AML-193 (cell line): ENCODE measurements around the gene POLN.
"Not testable (repeated sequence)": the region's sequence is repeated elsewhere in the genome, so short reads cannot be mapped to it uniquely, and the experiment has no call there.

Experiments
- DNase-seq, 2 experiments: peaks; one replicate each; lab custom pipeline; 2025; lab: John Stamatoyannopoulos, UW

The POLN gene

DNA sequence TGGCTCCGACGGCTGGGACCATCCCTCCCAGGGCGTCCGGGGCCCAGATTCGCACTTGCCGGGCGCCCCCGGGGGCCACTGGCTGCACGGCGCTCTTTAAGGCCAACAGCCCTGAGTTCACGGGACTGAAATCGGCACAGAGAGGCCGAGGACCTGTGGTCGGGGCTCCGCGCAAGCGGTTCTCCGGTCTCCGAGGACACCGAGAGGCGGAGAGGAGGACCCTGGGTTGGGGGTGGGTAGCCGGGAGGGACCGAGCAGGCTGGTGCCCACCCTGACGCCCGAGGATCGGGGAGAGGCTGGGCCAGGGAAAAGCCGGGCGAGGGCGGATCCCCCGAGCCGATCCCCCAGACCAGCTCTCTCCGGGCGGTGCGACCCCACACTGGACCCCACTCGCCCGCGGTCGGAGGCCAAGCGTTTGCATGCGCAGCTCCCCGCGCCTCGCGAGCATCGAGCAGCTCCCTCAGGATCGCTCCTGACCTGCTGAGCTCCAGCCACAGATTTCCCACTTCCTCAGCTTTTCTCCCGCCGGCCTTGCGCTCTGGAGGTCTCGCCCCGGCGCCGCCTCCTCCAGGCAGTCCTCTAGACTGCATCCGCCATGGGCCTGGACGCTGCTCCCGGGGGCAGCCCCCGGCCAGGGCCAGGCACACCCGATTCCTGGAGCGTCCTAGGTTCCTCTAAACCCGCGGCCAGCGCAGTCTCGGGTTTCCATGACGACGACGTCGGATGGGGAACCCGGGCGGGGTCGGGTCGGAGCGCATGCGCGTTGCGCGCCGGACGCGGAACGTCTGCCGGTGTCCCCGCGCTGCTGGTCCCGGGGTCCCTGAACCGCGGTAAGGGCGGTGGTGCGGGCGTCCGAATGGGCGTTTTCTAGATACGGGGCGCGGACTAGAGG, 200.4 kb downstream of the POLN start:
- DNase-seq, result peak; percentile 59 to 73

- DNase-seq, result no peak
These were observed 201.3 kb downstream of the POLN start for GRCh38 chr4:2040391-2041238.

GRCh38 chr4:2036866-2037265, 205.1 kb downstream of the POLN start:
- DNase-seq, result no peak

GRCh38 chr4:2036327-2036726, 205.6 kb downstream of the POLN start:
- DNase-seq, result no peak

GRCh38 chr4:2031161-2031560, 210.8 kb downstream of the POLN start:
- not testable (repeated sequence) for DNase-seq

DNA sequence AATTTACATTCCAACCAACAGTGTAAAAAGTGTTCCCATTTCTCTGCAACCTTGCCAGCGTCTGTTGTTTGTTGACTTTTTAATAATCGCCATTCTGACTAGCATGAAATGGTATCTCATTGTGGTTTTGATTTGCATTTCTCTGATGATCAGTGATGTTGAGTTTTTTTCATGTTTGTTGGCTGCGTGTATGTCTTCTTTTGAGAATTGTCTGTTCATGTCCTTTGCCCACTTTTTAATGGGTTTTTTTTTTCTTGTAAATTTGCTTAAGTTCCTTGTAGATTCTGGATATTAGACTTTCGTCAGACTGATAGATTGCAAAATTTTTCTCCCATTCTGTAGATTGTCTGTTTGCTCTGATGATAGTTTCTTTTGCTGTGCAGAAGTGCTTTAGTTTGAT, 214.8 kb downstream of the POLN start:
- not testable (repeated sequence) for DNase-seq

- DNase-seq, result no peak
These were observed 216.1 kb downstream of the POLN start for GRCh38 chr4:2025817-2026216.

GRCh38 chr4:2024683-2025082, 217.2 kb downstream of the POLN start:
- DNase-seq, result no peak
